Tibial nerve (tissue), 4 donors: Measurements from ENCODE around the gene KLF1.

ENCODE experiments used
- EP300 ChIP-seq, 2 donors: sonication (generic); formaldehyde crosslinking; IDR thresholded peaks; one replicate each; pipeline ENCODE4 v1.6.1; 2017; ENCODE audit warnings: antibody characterized with exemption in 2 of 2, mild to moderate bottlenecking in 1 of 2
- TF ChIP-seq, protein P1 (sequence below), 5 experiments: fragments of 200-600 bp in 3 of 5; fragments of 450-650 bp in 2 of 5; sonication (generic) in 3 of 5; IDR thresholded peaks; one replicate each; pipeline ENCODE4 v1.5.1; 2016 to 2019; ENCODE audit warnings: antibody characterized with exemption in 5 of 5, mild to moderate bottlenecking in 3 of 5, moderate library complexity in 2 of 5

DNA sequence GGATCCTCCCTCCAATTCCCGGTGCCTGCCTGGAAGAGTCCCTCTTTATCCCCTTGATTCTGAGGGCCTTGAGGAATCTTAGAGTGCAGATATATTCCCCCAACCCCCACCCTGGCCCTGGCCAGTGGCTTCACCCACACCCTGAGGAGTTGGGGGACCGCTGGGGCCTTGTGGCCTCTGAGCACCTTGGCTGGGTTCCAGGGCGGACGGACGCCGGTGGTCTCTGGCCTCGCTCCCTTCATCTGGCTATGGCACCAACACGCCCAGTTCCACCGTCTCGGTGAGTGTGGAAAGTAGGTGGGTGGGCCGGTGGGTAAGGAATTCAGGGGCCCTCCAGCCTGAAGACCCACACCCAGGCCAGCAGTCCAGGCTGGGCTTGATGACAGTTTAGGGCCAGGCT is 43.7 kb downstream of the KLF1 start:
- TF ChIP-seq, protein P1, sequence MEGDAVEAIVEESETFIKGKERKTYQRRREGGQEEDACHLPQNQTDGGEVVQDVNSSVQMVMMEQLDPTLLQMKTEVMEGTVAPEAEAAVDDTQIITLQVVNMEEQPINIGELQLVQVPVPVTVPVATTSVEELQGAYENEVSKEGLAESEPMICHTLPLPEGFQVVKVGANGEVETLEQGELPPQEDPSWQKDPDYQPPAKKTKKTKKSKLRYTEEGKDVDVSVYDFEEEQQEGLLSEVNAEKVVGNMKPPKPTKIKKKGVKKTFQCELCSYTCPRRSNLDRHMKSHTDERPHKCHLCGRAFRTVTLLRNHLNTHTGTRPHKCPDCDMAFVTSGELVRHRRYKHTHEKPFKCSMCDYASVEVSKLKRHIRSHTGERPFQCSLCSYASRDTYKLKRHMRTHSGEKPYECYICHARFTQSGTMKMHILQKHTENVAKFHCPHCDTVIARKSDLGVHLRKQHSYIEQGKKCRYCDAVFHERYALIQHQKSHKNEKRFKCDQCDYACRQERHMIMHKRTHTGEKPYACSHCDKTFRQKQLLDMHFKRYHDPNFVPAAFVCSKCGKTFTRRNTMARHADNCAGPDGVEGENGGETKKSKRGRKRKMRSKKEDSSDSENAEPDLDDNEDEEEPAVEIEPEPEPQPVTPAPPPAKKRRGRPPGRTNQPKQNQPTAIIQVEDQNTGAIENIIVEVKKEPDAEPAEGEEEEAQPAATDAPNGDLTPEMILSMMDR (IDR thresholded peaks at IDR 0.05) = no peak
- no peak for TF ChIP-seq EP300 (IDR thresholded peaks at IDR 0.05)
